ENCODE data around the gene C2orf80.
"Not testable (repeated sequence)": the region's sequence is repeated elsewhere in the genome, so short reads cannot be mapped to it uniquely, and the experiment has no call there.

Gene C2orf80

DNA sequence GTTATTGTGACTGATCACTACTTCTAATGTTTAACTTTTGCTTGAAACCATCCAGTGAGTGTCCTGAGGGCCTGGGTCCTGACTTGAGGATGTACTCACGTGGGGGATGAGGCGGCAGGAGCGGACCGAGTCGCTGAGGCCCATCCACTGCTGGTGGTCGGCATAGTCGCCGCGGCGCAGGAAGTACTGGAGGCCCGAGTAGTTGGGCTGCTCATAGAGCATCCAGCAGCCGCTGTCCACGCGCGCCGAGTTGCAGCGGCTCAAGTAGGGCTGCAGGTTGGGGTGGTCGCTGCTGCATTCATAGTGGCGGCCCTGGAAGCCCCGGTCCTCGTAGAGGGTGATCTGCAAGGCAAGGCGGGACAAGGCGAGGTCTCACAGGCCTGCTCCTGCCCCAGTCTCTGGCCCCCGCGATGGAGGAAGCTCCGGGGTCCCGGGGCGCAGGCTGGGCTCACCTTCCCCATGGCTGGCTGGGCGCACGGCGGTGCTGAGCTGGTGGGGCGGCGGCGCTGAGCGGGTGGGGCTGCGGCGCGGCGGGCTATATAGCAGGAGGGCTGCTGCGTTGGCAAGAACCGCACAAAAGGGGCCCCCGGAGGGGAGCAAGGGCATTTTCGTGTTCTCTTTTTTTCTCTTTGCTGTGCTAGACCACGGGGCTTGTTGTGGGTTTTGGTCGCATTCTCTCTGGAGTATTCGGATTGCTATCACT lies 65.7 kb downstream of the C2orf80 start, which contains the start of gene CRYGD:
CRYGD (minus strand) TSS at position 512 of the 703 bp plus-strand sequence; CDS start at position 461, 51 bp downstream.
- ATAC-seq (replicated peaks; ENCODE audit: extremely low read depth, poor library complexity, severe bottlenecking); H3K36me3 Mint-ChIP-seq (ENCODE audit: insufficient read depth); H3K4me3 Mint-ChIP-seq; DNase-seq (ENCODE audit: low spot score in 2 of 2); H3K27ac Mint-ChIP-seq (ENCODE audit: low read depth); H3K9me3 Mint-ChIP-seq: not testable (repeated sequence)
- peaks cover 10% of the 10 kb centered on the region for H3K4me1 Mint-ChIP-seq
- peaks cover 41% of the 10 kb centered on the region for H3K27me3 Mint-ChIP-seq

DNA sequence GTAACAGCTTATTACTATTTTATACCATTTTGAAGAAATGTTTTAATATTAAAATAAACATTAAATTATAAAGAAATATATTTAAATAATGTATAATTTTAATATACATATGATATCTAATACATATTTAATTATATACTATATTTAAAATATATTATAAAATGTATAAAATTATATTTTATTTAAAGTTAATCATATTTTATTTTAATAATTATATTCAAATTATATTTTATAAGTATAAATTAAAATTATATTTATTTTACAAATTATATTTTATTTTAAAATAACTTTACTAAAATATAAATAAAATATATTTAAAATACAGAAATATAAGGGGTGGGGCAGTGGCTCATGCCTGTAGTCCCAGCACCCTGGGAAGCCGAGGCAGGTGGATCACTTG lies 67.6 kb downstream of the C2orf80 start:
- ATAC-seq (replicated peaks; ENCODE audit: extremely low read depth, poor library complexity, severe bottlenecking): no peak
- H3K27ac Mint-ChIP-seq (ENCODE audit: low read depth): no peak overlapping the region
- H3K27me3 Mint-ChIP-seq: peaks cover 41% of the 10 kb centered on the region
- no peaks in the 10 kb centered on the region for H3K36me3 Mint-ChIP-seq (ENCODE audit: insufficient read depth)
- no peak for DNase-seq (ENCODE audit: low spot score in 2 of 2)
- H3K4me3 Mint-ChIP-seq: no peak overlapping the region
- H3K4me1 Mint-ChIP-seq: peaks cover 10% of the 10 kb centered on the region
- no peaks in the 10 kb centered on the region for H3K9me3 Mint-ChIP-seq

DNA sequence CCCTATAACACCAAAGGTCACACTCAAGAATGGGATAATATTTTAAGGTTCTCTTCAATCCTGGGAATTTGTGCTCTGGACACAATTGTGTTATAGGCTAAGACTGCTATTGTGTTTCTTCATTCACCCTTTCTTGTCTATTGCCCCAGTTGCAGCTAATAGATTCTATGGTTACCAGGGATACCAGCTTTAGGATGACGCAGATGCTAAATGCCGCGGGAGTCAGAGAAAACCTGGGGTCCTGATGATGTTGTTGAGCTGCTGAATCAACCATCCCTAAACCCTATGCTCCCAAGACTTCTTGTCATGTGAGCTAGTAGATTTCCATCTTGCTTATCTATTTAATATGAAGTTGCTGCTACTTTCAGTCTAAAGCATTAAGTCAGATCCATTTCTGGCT lies 70.9 kb downstream of the C2orf80 start:
- ATAC-seq (replicated peaks; ENCODE audit: extremely low read depth, poor library complexity, severe bottlenecking): no peak
- no peaks in the 10 kb centered on the region for H3K9me3 Mint-ChIP-seq
- H3K4me1 Mint-ChIP-seq: peaks cover 1% of the 10 kb centered on the region
- DNase-seq (ENCODE audit: low spot score in 2 of 2): no peak
- no peaks in the 10 kb centered on the region for H3K36me3 Mint-ChIP-seq (ENCODE audit: insufficient read depth)
- H3K27ac Mint-ChIP-seq (ENCODE audit: low read depth): no peak overlapping the region
- no peak overlapping the region for H3K4me3 Mint-ChIP-seq
- H3K27me3 Mint-ChIP-seq: peaks cover 17% of the 10 kb centered on the region

DNA sequence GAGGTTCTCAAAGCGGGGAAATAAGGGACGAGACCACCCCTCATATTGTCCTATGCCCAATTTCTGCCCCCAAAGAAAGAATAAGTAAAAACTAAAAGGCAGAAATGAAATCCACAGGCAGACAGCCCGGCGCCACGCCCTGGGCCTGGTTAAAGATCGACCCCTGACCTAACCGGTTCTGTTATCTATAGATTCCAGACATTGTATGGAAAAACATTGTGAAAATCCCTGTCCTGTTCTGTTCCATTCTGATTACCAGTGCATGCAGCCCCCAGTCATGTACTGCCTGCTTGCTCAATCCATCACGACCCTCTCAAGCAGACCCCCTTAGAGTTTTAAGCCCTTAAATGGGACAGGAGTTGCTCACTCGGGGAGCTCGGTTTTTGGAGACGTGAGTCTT lies 72.4 kb downstream of the C2orf80 start:
- DNase-seq (ENCODE audit: low spot score in 2 of 2); ATAC-seq (replicated peaks; ENCODE audit: extremely low read depth, poor library complexity, severe bottlenecking); H3K27ac Mint-ChIP-seq (ENCODE audit: low read depth); H3K36me3 Mint-ChIP-seq (ENCODE audit: insufficient read depth); H3K4me3 Mint-ChIP-seq; H3K9me3 Mint-ChIP-seq; H3K4me1 Mint-ChIP-seq: not testable (repeated sequence)
- H3K27me3 Mint-ChIP-seq: peaks cover 11% of the 10 kb centered on the region
